Measurements from ENCODE around the gene AMFR. TPM values are rescaled to one million over a fixed set of nuclear protein-coding genes. Genes with fewer than 3 reads are reported as not detected.
A peak's percentile ranks its signal among the peaks of the same experiment; 100 is the strongest.

The AMFR gene
- polyA plus RNA-seq, 3 donors, result 28.3 to 68.1 (median 48.9) TPM

DNA sequence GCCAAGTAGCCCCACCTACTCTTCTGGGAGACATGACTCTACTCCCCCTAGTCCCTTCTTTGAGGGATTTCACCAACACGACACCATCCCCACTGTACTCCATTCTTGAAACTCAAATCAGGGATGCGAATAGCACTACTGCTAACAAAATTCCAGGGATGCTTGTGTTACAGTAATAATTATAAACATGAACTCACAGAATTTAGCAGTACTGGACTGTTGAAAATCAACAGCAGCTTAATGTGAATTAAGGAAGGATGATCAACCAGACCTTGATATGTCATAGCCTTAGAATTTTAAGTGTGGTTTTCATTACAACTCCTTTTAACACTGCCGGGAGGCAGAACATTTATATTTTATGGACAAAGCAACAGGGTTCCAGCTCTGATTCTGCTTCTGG lies 37.9 kb downstream of the AMFR start:
- H3K9ac ChIP-seq (ENCODE audit: insufficient read depth, low read length, poor library complexity, severe bottlenecking), result no peak overlapping the region
- Mint-ChIP-seq H3K27me3 (ENCODE audit: low read depth in 3 of 3) (peaks cover 0 to 1% (median 0%) of the 10 kb centered on the region in 3 donors), H3K36me3 (peaks cover 83 to 90% of the 10 kb centered on the region in 2 donors), H3K4me3 (no peak overlapping the region), H3K27ac (peak overlapping the region in 1 of 7 donors; percentile 59), H3K9me3 (peaks cover 0 to 12% (median 4%) of the 10 kb centered on the region in 7 donors), H3K4me1 (no peaks in the 10 kb centered on the region)
- H4K20me1 ChIP-seq (ENCODE audit: insufficient read depth, low read length), result no peaks in the 10 kb centered on the region
- TF ChIP-seq, protein P1, sequence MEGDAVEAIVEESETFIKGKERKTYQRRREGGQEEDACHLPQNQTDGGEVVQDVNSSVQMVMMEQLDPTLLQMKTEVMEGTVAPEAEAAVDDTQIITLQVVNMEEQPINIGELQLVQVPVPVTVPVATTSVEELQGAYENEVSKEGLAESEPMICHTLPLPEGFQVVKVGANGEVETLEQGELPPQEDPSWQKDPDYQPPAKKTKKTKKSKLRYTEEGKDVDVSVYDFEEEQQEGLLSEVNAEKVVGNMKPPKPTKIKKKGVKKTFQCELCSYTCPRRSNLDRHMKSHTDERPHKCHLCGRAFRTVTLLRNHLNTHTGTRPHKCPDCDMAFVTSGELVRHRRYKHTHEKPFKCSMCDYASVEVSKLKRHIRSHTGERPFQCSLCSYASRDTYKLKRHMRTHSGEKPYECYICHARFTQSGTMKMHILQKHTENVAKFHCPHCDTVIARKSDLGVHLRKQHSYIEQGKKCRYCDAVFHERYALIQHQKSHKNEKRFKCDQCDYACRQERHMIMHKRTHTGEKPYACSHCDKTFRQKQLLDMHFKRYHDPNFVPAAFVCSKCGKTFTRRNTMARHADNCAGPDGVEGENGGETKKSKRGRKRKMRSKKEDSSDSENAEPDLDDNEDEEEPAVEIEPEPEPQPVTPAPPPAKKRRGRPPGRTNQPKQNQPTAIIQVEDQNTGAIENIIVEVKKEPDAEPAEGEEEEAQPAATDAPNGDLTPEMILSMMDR (IDR thresholded peaks at IDR 0.05), result no peak
- no CpG with 5 or more reads among the region's 3 CpGs for WGBS (ENCODE audit: insufficient coverage)
- no peaks in the 10 kb centered on the region for H3K9me3 ChIP-seq (replicated peaks in 1 of 2; ENCODE audit: control insufficient read depth in 1 of 2, insufficient read depth in 1 of 2, low read length in 2 of 2)
- no peak overlapping the region for H3K4me2 ChIP-seq (replicated peaks; ENCODE audit: extremely low read depth, low read length, poor library complexity, severe bottlenecking)
- no peaks in the 10 kb centered on the region for H3K79me2 ChIP-seq (ENCODE audit: insufficient read depth, low read length)
- no peak overlapping the region for H3K27ac ChIP-seq (ENCODE audit: low read depth in 1 of 2, low read length in 2 of 2)
- H3K4me1 ChIP-seq (ENCODE audit: control insufficient read depth in 1 of 2, insufficient read depth in 2 of 2, low read length in 2 of 2), result no peaks in the 10 kb centered on the region
- H3K4me3 ChIP-seq (replicated peaks in 1 of 3; ENCODE audit: low read depth in 2 of 3, low read length in 3 of 3), result no peak overlapping the region
- intact Hi-C loops (cut with micrococcal nuclease), result no loop called here
- H2AFZ ChIP-seq (ENCODE audit: insufficient read depth, low read depth, low read length, poor library complexity, severe bottlenecking), result no peak overlapping the region
- no peak for DNase-seq
- H3K27me3 ChIP-seq (ENCODE audit: control insufficient read depth in 2 of 2, insufficient read depth in 2 of 2, low read length in 2 of 2), result no peaks in the 10 kb centered on the region
- H3K36me3 ChIP-seq (replicated peaks in 1 of 2; ENCODE audit: control insufficient read depth in 1 of 2, insufficient read depth in 2 of 2, low read length in 2 of 2), result peaks cover 79 to 95% of the 10 kb centered on the region in 2 donors

DNA sequence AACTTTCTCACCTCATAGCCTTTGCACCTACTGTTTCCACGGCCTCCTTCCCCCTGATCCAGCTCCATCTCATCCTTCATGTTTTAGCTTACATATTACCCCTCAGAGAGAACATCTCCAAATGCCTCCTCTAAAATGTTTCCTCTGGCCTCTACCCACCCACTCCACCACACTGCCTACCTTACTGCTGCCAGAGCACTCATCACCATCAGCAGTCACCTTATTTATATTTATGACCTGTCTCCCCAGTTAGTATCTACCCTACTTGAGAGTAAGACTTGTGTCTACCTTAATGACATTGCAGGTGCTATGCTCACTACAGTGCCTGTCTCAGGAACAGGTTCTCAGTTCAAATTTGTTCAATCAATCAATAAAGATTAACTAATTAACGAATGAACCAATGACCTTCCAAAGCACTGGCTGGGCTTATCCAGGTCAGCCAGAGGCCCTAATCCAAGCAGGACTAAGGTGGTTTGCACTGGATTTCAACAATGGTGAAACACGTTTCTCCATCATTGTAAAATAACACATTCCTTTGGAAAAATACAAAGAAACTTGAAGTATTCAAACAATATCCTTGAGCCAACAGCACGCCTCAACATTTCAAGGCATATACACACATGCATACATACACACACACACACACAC lies 41.1 kb downstream of the AMFR start:
- H3K27ac Mint-ChIP-seq, result peak overlapping the region in 1 of 7 donors; percentile 7
- no peaks in the 10 kb centered on the region for H3K4me1 Mint-ChIP-seq
- peaks cover 1% of the 10 kb centered on the region for H4K20me1 ChIP-seq (ENCODE audit: insufficient read depth, low read length)
- no peak overlapping the region for H3K27ac ChIP-seq (ENCODE audit: low read depth in 1 of 2, low read length in 2 of 2)
- DNase-seq, result no peak
- no peak overlapping the region for H3K4me3 Mint-ChIP-seq
- peaks cover 0 to 1% (median 0%) of the 10 kb centered on the region in 3 donors for H3K27me3 Mint-ChIP-seq (ENCODE audit: low read depth in 3 of 3)
- no peaks in the 10 kb centered on the region for H3K79me2 ChIP-seq (ENCODE audit: insufficient read depth, low read length)
- peaks cover 85 to 90% of the 10 kb centered on the region in 2 donors for H3K36me3 Mint-ChIP-seq
- H3K9me3 ChIP-seq (replicated peaks in 1 of 2; ENCODE audit: control insufficient read depth in 1 of 2, insufficient read depth in 1 of 2, low read length in 2 of 2), result peaks cover 16 to 24% of the 10 kb centered on the region in 2 donors
- H3K4me2 ChIP-seq (replicated peaks; ENCODE audit: extremely low read depth, low read length, poor library complexity, severe bottlenecking), result no peak overlapping the region
- H3K4me1 ChIP-seq (ENCODE audit: control insufficient read depth in 1 of 2, insufficient read depth in 2 of 2, low read length in 2 of 2), result no peaks in the 10 kb centered on the region
- H3K9ac ChIP-seq (ENCODE audit: insufficient read depth, low read length, poor library complexity, severe bottlenecking), result no peak overlapping the region
- H3K27me3 ChIP-seq (ENCODE audit: control insufficient read depth in 2 of 2, insufficient read depth in 2 of 2, low read length in 2 of 2), result no peaks in the 10 kb centered on the region
- TF ChIP-seq, protein P1 (IDR thresholded peaks at IDR 0.05), result no peak
- no peak overlapping the region for H3K4me3 ChIP-seq (replicated peaks in 1 of 3; ENCODE audit: low read depth in 2 of 3, low read length in 3 of 3)
- 97% methylated on average over 2 of the region's 4 CpGs for WGBS (ENCODE audit: insufficient coverage)
- H2AFZ ChIP-seq (ENCODE audit: insufficient read depth, low read depth, low read length, poor library complexity, severe bottlenecking), result no peak overlapping the region
- H3K36me3 ChIP-seq (replicated peaks in 1 of 2; ENCODE audit: control insufficient read depth in 1 of 2, insufficient read depth in 2 of 2, low read length in 2 of 2), result peaks cover 86 to 99% of the 10 kb centered on the region in 2 donors
- H3K9me3 Mint-ChIP-seq, result peaks cover 19 to 30% (median 26%) of the 10 kb centered on the region in 7 donors
- intact Hi-C loops (cut with micrococcal nuclease), result no loop called here
